Measurements from ENCODE around the gene TSTD2.

DNA sequence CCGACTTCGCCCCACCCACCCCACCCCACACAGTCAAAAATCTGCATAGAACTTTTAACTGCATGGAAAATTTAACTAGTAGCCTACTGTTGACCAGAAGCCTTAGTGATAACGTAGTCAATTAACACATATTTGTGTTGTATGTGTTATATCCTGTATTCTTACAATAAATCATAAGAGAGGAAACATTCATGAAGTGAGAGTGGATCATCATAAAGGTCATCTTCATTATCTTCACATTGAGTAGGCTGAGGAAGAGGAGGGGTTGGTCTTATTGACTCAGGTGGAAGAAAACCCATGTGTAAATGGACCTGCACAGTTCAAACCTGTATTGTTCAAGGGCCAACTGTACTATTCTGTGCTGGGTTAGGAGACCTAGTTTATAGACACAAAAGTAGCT, 32.6 kb upstream of the TSTD2 start:
- TF ChIP-seq, protein P1, sequence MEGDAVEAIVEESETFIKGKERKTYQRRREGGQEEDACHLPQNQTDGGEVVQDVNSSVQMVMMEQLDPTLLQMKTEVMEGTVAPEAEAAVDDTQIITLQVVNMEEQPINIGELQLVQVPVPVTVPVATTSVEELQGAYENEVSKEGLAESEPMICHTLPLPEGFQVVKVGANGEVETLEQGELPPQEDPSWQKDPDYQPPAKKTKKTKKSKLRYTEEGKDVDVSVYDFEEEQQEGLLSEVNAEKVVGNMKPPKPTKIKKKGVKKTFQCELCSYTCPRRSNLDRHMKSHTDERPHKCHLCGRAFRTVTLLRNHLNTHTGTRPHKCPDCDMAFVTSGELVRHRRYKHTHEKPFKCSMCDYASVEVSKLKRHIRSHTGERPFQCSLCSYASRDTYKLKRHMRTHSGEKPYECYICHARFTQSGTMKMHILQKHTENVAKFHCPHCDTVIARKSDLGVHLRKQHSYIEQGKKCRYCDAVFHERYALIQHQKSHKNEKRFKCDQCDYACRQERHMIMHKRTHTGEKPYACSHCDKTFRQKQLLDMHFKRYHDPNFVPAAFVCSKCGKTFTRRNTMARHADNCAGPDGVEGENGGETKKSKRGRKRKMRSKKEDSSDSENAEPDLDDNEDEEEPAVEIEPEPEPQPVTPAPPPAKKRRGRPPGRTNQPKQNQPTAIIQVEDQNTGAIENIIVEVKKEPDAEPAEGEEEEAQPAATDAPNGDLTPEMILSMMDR (IDR thresholded peaks at IDR 0.05) = no peak
- TF ChIP-seq EP300 (IDR thresholded peaks at IDR 0.05) (no peak), POLR2A (IDR thresholded peaks at IDR 0.05) (no peak)
